ENCODE data around the gene PAEP.
"Not testable (repeated sequence)": the region's sequence is repeated elsewhere in the genome, so short reads cannot be mapped to it uniquely, and the experiment has no call there.

The PAEP gene

DNA sequence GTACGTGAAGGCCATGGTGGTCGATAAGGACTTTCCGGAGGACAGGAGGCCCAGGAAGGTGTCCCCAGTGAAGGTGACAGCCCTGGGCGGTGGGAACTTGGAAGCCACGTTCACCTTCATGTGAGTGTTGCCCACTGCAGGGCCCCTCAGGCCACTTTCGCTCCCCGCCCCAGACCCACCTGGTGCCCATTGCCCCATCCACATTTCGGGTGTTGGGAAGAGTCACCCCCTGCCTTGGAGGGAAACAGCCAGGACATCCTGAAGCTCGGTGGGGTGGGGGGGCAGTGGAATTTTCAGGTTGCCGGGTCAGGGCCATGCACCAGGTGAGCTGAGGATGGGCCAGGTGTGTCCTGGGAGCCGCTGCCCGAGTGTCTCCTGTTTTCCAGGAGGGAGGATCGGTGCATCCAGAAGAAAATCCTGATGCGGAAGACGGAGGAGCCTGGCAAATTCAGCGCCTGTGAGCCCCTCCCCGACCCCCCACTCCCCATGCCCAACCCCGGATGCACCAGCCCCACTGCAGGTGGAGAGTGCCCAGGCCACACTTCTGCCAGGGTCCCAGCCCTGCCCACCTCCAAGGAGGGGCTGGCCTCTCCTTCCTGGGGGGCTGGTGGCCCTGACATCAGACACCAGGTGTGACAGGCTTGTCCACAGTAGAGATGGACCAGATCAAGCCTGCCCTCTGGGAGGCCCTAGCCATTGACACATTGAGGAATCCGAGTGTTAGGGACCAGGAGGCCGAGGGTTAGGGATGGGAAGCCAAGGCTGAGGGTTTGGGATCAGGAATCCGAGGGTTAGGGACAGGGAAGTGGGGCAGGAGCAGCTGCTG is 14.6 kb upstream of the PAEP start:
- H3K4me1 ChIP-seq (ENCODE audit: insufficient read depth, low read length); H3K27me3 ChIP-seq (ENCODE audit: insufficient read depth, low read length); H3K36me3 ChIP-seq (ENCODE audit: insufficient read depth, low read depth, low read length); H3K4me3 ChIP-seq (ENCODE audit: low read length); H3K27ac ChIP-seq (ENCODE audit: low read length); H3K9me3 ChIP-seq (ENCODE audit: insufficient read depth, low read depth, low read length); H3K9ac ChIP-seq (ENCODE audit: low read depth, low read length): not testable (repeated sequence)

- Histone ChIP-seq H3K27ac (ENCODE audit: low read length) (no peak overlapping the region), H3K9me3 (ENCODE audit: insufficient read depth, low read depth, low read length) (no peaks in the 10 kb centered on the region), H3K36me3 (ENCODE audit: insufficient read depth, low read depth, low read length) (no peaks in the 10 kb centered on the region), H3K4me1 (ENCODE audit: insufficient read depth, low read length) (no peaks in the 10 kb centered on the region), H3K27me3 (ENCODE audit: insufficient read depth, low read length) (no peaks in the 10 kb centered on the region), H3K9ac (ENCODE audit: low read depth, low read length) (no peak overlapping the region), H3K4me3 (ENCODE audit: low read length) (no peak overlapping the region)
Observed at GRCh38 chr9:135547756-135548736, 13.5 kb upstream of the PAEP start.

DNA sequence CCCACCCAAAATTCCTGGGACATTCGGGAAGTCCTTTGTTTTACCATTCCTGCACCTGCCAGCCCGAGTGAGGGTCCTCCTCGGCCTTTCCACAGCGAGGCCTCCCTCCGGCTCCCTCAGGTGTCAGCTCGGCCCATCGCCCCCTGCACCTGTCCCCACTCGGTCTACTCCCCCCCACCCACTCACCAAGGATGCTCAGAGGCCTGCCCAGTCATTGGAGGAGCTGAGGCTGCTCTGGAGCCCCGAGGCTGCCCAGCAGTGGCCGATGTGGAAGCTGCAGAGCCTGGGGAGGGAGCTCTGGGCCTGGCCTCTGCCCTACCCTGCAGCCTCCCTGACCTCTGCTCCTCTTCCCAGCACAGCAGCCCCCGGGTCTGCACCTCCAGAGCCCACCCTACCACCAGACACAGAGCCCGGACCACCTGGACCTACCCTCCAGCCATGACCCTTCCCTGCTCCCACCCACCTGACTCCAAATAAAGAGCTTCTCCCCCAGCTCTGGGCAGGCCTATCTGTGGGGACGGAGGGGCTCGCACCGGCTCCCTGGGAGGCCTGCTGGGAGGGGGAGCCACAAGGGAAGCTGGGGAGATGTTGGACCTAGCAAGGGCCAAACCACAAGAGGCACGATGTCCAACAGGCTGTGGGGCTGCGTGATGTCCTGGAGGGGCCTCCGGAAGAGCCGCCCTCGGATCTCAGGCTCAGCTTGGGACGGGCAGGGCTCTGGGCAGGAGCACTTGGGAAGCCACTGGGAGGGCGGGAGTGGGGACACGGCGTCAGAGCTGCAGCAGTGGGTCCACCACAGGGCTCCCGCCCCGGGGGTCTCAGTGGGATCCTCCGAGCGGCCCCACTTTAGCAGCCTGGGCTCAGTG is 11.8 kb upstream of the PAEP start:
- not testable (repeated sequence) for H3K36me3 ChIP-seq (ENCODE audit: insufficient read depth, low read depth, low read length); H3K27ac ChIP-seq (ENCODE audit: low read length); H3K27me3 ChIP-seq (ENCODE audit: insufficient read depth, low read length); H3K9ac ChIP-seq (ENCODE audit: low read depth, low read length); H3K4me3 ChIP-seq (ENCODE audit: low read length); H3K9me3 ChIP-seq (ENCODE audit: insufficient read depth, low read depth, low read length); H3K4me1 ChIP-seq (ENCODE audit: insufficient read depth, low read length)

DNA sequence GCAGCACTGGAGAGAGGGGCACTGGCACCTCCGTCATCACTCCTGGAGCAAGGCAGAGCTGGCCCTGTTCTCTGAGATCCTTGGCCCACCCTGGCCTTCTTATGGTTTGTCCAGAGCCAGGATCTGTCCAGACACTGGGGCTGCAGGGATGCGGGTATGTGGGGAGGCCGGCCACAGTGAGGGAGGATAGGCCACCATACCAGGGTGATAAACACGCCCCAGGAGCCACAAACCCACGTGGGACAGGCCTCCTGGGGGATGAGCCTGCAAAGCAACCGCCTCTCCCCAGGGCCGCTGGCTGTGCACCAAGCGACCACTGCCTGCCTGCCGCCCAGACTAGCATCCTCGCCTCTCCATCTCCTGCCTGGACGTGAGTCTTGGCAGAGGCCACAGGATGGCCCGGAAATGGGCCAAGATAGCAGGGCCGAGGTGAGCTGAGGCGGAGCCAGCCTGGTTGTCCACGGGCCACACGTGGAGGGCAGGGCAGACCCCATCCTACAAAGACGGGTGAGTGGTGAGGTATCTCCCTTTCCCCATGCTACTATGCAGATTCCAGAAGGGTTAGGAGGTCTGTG is 11.1 kb upstream of the PAEP start:
- Histone ChIP-seq H3K4me3 (ENCODE audit: low read length) (no peak overlapping the region), H3K27ac (ENCODE audit: low read length) (no peak overlapping the region), H3K27me3 (ENCODE audit: insufficient read depth, low read length) (no peaks in the 10 kb centered on the region), H3K9ac (ENCODE audit: low read depth, low read length) (no peak overlapping the region), H3K9me3 (ENCODE audit: insufficient read depth, low read depth, low read length) (no peaks in the 10 kb centered on the region), H3K36me3 (ENCODE audit: insufficient read depth, low read depth, low read length) (no peaks in the 10 kb centered on the region), H3K4me1 (ENCODE audit: insufficient read depth, low read length) (no peaks in the 10 kb centered on the region)

- Histone ChIP-seq H3K36me3 (ENCODE audit: insufficient read depth, low read depth, low read length) (no peaks in the 10 kb centered on the region), H3K4me3 (ENCODE audit: low read length) (no peak overlapping the region), H3K9ac (ENCODE audit: low read depth, low read length) (no peak overlapping the region), H3K9me3 (ENCODE audit: insufficient read depth, low read depth, low read length) (no peaks in the 10 kb centered on the region), H3K4me1 (ENCODE audit: insufficient read depth, low read length) (no peaks in the 10 kb centered on the region), H3K27ac (ENCODE audit: low read length) (no peak overlapping the region), H3K27me3 (ENCODE audit: insufficient read depth, low read length) (no peaks in the 10 kb centered on the region)
Observed at GRCh38 chr9:135551031-135551430, 10.5 kb upstream of the PAEP start.

DNA sequence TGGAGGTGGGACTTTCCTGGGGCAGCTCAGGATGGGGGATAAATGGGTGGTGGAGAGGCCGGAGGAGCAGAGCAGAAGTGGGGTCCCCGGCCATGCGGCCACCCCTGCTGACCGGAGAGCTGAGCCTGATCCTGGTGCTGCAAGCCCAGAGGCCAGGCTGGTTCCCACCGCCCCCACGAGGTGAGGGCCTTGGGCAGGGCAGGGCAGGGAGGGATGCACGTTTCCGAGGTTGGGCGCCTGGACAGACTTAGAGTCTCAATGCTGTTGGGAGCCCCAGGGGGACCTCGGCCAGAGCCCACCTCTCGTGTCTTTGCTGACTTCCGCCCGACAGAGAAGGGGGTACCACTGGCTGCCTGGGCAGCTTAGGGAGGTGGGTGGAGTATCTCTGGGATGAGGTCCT is 10.1 kb upstream of the PAEP start:
- H3K4me3 ChIP-seq (ENCODE audit: low read length), result no peak overlapping the region
- H3K9me3 ChIP-seq (ENCODE audit: insufficient read depth, low read depth, low read length), result no peaks in the 10 kb centered on the region
- H3K9ac ChIP-seq (ENCODE audit: low read depth, low read length), result no peak overlapping the region
- no peak overlapping the region for H3K27ac ChIP-seq (ENCODE audit: low read length)
- no peaks in the 10 kb centered on the region for H3K4me1 ChIP-seq (ENCODE audit: insufficient read depth, low read length)
- H3K36me3 ChIP-seq (ENCODE audit: insufficient read depth, low read depth, low read length), result no peaks in the 10 kb centered on the region
- no peaks in the 10 kb centered on the region for H3K27me3 ChIP-seq (ENCODE audit: insufficient read depth, low read length)

DNA sequence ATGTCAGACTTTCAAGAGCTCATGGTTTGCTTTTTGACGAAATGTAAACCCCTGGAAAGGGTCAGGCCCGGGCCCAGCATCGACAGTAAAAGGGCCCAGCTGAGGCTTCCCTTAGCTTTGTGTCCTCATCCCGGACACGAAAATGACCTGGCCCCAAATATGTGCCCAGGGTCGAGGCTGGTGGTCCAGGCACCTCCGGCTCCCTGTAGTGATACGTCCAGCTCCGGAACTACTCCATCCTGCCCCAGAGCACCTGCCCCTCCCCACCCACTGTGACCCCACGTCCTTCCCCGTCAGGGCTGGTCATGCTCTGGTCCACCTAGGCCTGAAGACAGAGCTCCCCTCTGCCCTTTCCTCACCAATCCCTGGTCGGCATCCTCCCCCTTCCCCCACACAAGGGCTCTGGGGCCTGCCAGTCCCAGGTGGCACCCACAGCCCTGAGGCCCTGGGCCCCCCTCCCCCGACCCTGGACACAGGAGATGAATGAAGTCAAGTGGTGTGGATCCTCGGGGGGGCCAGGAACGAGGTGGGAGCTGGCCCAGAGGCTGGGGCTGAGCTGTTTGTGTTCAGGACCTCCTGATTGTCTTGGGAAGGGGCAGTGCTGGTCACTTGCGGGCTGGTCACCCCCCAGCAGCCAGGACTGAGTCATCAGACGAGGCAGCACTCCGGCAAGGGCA is 9.4 kb upstream of the PAEP start:
- H3K4me1 ChIP-seq (ENCODE audit: insufficient read depth, low read length), result no peaks in the 10 kb centered on the region
- H3K9me3 ChIP-seq (ENCODE audit: insufficient read depth, low read depth, low read length), result no peaks in the 10 kb centered on the region
- no peak overlapping the region for H3K9ac ChIP-seq (ENCODE audit: low read depth, low read length)
- no peaks in the 10 kb centered on the region for H3K27me3 ChIP-seq (ENCODE audit: insufficient read depth, low read length)
- H3K27ac ChIP-seq (ENCODE audit: low read length), result no peak overlapping the region
- H3K36me3 ChIP-seq (ENCODE audit: insufficient read depth, low read depth, low read length), result no peaks in the 10 kb centered on the region
- H3K4me3 ChIP-seq (ENCODE audit: low read length), result no peak overlapping the region

DNA sequence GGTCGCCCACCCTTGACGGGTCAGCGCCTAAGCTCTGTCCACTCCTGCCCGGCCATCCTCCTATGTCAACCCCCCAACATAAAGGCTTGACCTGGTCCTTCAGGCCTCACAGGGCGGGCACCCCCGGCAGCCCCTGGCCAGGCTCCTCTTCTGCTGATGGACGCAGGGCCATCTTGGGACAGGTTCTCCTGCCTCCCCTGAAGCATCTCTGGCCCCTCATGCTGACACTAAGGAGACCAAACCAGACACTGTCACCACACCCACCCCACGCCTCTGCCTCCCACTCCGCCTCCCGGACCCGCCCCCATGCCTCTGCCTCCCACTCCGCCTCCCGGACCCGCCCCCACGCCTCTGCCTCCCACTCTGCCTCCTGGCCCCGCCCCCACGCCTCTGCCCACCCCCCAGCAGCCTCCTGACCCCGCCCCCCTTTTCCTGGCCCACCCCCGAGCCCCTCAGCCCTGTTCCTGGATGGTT is 8.8 kb upstream of the PAEP start:
- no peak overlapping the region for H3K27ac ChIP-seq (ENCODE audit: low read length)
- no peak overlapping the region for H3K9ac ChIP-seq (ENCODE audit: low read depth, low read length)
- H3K9me3 ChIP-seq (ENCODE audit: insufficient read depth, low read depth, low read length), result no peaks in the 10 kb centered on the region
- H3K27me3 ChIP-seq (ENCODE audit: insufficient read depth, low read length), result no peaks in the 10 kb centered on the region
- H3K4me1 ChIP-seq (ENCODE audit: insufficient read depth, low read length), result no peaks in the 10 kb centered on the region
- no peaks in the 10 kb centered on the region for H3K36me3 ChIP-seq (ENCODE audit: insufficient read depth, low read depth, low read length)
- no peak overlapping the region for H3K4me3 ChIP-seq (ENCODE audit: low read length)

DNA sequence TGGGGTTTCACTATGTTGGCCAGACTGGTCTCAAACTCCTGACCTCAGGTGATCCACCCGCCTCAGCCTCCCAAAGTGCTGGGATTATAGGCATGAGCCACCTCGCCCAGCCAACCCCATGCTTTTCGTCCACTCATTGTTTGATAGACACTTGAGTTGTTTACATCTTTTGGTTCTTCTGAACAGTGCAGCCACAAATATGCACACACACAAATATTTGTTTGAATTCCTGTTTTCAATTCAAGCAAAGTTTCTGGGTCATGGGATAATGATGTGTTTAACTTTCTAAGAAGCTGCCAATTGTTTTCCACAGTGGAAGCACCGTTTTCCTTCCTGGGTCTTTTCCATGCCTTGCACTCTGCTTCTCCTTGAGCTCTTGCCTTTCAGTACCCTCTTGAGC is 6.8 kb upstream of the PAEP start:
- no peak overlapping the region for H3K27ac ChIP-seq (ENCODE audit: low read length)
- no peaks in the 10 kb centered on the region for H3K27me3 ChIP-seq (ENCODE audit: insufficient read depth, low read length)

GRCh38 chr9:135555203-135555602 is 6.4 kb upstream of the PAEP start:
- H3K36me3 ChIP-seq (ENCODE audit: insufficient read depth, low read depth, low read length), result no peaks in the 10 kb centered on the region
- no peak overlapping the region for H3K9ac ChIP-seq (ENCODE audit: low read depth, low read length)
- H3K4me1 ChIP-seq (ENCODE audit: insufficient read depth, low read length), result no peaks in the 10 kb centered on the region
- H3K27ac ChIP-seq (ENCODE audit: low read length), result no peak overlapping the region
- H3K9me3 ChIP-seq (ENCODE audit: insufficient read depth, low read depth, low read length), result no peaks in the 10 kb centered on the region
- H3K4me3 ChIP-seq (ENCODE audit: low read length), result no peak overlapping the region
- H3K27me3 ChIP-seq (ENCODE audit: insufficient read depth, low read length), result no peaks in the 10 kb centered on the region

More for the DNA sequence above, 6.8 kb upstream of the PAEP start:
- Histone ChIP-seq H3K36me3 (ENCODE audit: insufficient read depth, low read depth, low read length) (no peaks in the 10 kb centered on the region), H3K9ac (ENCODE audit: low read depth, low read length) (no peak overlapping the region), H3K4me3 (ENCODE audit: low read length) (no peak overlapping the region), H3K9me3 (ENCODE audit: insufficient read depth, low read depth, low read length) (no peaks in the 10 kb centered on the region), H3K4me1 (ENCODE audit: insufficient read depth, low read length) (no peaks in the 10 kb centered on the region)

All from iPS-20b (cell line).